ENCODE data around the gene E2F7.

DNA sequence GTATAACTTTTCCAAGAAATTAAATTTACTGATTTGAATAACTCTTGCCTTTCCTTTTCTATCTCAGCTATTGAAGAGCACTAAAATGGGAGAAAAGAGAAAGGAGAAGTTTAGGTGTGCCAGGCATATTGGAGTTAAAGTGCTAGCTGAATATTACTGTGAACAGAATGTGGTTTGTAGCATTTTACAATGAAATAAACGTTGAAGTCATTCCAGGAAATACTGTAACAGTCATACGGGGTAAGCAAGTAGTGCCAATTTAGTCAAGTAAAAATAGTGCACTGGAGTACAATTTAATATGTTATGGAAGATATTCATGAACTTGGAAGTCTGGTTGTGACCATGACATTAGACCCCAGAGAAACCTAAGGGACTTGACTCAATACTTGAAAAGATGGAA is 62.1 kb downstream of the E2F7 start:
- no peak for TF ChIP-seq REST (IDR thresholded peaks at IDR 0.05; ENCODE audit: insufficient read depth in 1 of 2, low read depth in 2 of 2, low read length in 1 of 2)
- TF ChIP-seq POLR2AphosphoS5 (IDR thresholded peaks at IDR 0.05; ENCODE audit: low read depth, low read length) = no peak
- no peak for TF ChIP-seq CTCF (IDR thresholded peaks at IDR 0.05)
- no peak for TF ChIP-seq TCF7L2 (IDR thresholded peaks at IDR 0.05; ENCODE audit: low read depth, low read length)
- no peak for TF ChIP-seq SIN3A (IDR thresholded peaks at IDR 0.05; ENCODE audit: borderline replicate concordance, insufficient read depth, low read depth, low read length)

Measured in Panc1 (cell line).